GM13976 (cell line): ENCODE measurements around the gene PYGB.

Source experiments
- DNase-seq: peaks from one replicate; pipeline ENCODE4 v3.0.0; 2012; ENCODE audit warnings: low spot score
- CTCF ChIP-seq: IDR thresholded peaks from 2 replicates; pipeline ENCODE4 v1.5.1; 2012; ENCODE audit warnings: borderline replicate concordance, mild to moderate bottlenecking; ENCODE audit not compliant: insufficient read depth; ENCODE audit errors: extremely low read depth, missing control alignments, control extremely low read depth
- in situ Hi-C: fragments of 300-500 bp; cut with MboI; formaldehyde crosslinking; loops from one replicate; pipeline ENCODE4 v1.12.0; 2022; ENCODE audit warnings: low sequenced_read_pairs, mixed read lengths, inconsistent platforms; ENCODE audit not compliant: unreplicated experiment

Gene PYGB

GRCh38 chr20:25254986-25255680 is 7.2 kb downstream of the PYGB start:
- no peak for TF ChIP-seq CTCF
- DNase-seq: no peak
- in situ Hi-C loops: no loop called here

- in situ Hi-C loops: no loop called here
- TF ChIP-seq CTCF: no peak
- DNase-seq: no peak
Measured at GRCh38 chr20:25256226-25256859, 8.5 kb downstream of the PYGB start.

DNA sequence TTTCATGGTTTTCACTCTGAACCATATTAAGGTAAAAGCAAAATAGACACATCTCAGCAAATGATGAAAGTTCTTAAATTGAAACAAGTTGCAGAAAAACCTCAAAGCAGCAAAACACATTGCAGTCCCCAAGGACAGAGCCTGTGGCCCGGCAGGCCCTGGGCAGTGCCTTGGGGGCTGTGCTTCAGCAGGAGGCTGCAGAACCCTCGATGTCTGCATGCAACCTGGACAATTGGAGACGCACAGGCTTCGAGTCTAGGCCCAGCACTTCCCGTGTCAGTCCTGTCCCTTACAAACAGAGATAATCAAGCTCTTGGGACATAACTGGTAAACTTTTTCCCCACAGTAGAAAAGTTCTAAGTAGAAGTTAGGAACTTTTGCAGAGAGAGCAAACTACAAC is 9.2 kb downstream of the PYGB start:
- DNase-seq: no peak
- in situ Hi-C loops: no loop called here
- TF ChIP-seq CTCF: no peak

DNA sequence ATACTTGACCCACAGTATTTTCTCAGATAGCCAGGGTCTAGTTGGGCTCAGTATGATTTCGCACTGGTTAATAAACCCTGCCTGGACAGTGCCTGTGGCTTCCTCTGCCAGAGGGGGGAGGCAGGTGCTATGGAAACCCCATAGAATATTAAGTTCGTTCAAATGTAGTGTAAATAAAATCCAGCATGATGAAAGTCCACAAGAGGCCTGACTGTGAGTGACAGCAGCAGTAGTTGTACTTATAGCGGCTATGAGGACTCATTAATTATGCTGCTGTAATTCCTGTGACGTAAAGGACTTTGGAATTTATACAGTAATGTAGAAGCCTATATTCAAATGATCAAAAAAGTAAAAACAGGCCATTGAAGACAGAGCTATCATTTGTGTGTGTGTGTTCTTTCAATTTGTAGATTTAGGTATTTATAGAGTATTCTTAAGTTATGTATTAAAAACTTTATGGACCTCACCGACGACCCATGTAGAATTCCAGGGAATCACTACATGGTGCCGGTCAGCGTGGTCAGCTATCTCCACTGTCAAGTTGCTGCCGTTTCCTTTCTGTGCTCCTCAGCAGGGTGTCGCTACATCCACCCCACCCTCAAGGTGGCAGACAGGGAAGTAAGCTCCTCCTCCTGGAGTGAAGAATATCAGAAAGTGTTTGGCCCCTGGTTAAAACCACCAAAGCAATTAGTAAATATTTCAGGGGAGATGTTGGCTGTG is 10.0 kb downstream of the PYGB start:
- TF ChIP-seq CTCF: no peak
- no peak for DNase-seq
- in situ Hi-C loops: no loop called here

DNA sequence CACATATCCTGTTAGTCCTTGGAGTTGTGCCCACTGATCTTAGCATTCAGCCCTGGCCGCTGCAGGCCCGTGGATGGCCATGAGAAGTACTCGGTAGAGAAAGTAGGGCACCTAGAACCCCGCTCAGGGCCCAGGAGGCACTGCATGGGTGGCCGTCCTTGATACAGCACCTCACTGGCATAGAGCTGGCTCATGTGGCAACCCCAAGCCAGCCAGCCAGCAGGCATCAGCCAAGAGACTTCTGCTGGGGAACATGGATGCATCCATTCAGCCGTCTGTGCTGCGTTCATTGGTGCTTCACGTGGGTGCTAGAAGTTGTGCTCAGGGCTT is 10.6 kb downstream of the PYGB start:
- TF ChIP-seq CTCF: no peak
- in situ Hi-C loops: no loop called here
- no peak for DNase-seq

DNA sequence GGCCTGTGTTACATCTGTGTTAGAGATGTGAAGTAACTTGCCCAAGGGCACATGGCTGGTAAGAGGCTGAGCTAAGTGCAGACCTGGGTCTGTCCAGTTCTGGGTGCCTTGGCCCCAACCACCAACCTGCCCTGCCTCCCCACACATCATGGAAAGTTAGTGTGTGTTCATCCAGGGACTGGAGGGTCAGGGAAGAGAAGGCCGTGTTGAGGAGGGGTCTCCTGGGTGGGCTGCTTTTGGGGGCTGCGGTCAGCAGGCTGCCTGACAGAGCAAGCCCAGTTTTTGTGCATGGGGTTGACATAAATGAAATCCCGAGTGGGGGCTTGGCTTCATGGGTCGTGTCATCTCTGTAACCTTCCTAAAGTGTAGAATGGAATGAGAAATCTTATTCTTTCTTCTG is 10.9 kb downstream of the PYGB start:
- in situ Hi-C loops: no loop called here
- TF ChIP-seq CTCF: no peak
- no peak for DNase-seq
